Stimulated activated CD8-positive, alpha-beta memory T cell treated with anti-CD3 and anti-CD28 coated beads, Interleukin-4, amount 100 ng/mL, for 1 hour (primary cell): ENCODE measurements around the gene CYFIP1.
"Not testable (repeated sequence)": the region's sequence is repeated elsewhere in the genome, so short reads cannot be mapped to it uniquely, and the experiment has no call there.

Experiments
- DNase-seq, 2 donors: peaks; one replicate each; pipeline ENCODE4 v3.0.0-alpha.2; 2020; ENCODE audit warnings: low read depth in 2 of 2, low spot score in 1 of 2

Gene CYFIP1

GRCh38 chr15:22980189-22981050, at the start of gene CYFIP1:
CYFIP1 (minus strand) TSS chr15:22980368; CDS start chr15:22947285, 33,083 bp downstream.
- DNase-seq, result no peak

- no peak for DNase-seq
Measured at GRCh38 chr15:23026218-23026617, 46.0 kb upstream of the CYFIP1 start.

GRCh38 chr15:23022156-23022555, 42.0 kb upstream of the CYFIP1 start:
- DNase-seq, result no peak

GRCh38 chr15:23014394-23015000, 34.3 kb upstream of the CYFIP1 start:
- no peak for DNase-seq

GRCh38 chr15:23013681-23014080, 33.5 kb upstream of the CYFIP1 start:
- no peak for DNase-seq

GRCh38 chr15:23012616-23013015, 32.4 kb upstream of the CYFIP1 start:
- DNase-seq, result not testable (repeated sequence)

- DNase-seq, result no peak
Measured at GRCh38 chr15:23003736-23004135, 23.6 kb upstream of the CYFIP1 start.

- no peak for DNase-seq
Measured at GRCh38 chr15:23002920-23003319, 22.8 kb upstream of the CYFIP1 start.

GRCh38 chr15:22995795-22996194, 15.6 kb upstream of the CYFIP1 start:
- DNase-seq, result no peak

- DNase-seq, result no peak
Measured at GRCh38 chr15:22992024-22992326, 11.8 kb upstream of the CYFIP1 start.

- no peak for DNase-seq
Measured at GRCh38 chr15:22989576-22990477, 9.7 kb upstream of the CYFIP1 start.

- no peak for DNase-seq
Measured at GRCh38 chr15:22988811-22989210, 8.6 kb upstream of the CYFIP1 start.

GRCh38 chr15:22981931-22982330, 1.8 kb upstream of the CYFIP1 start:
- DNase-seq, result not testable (repeated sequence)

- no peak for DNase-seq
Measured at GRCh38 chr15:22981051-22981840, 1.1 kb upstream of the CYFIP1 start.

- no peak for DNase-seq
Measured at GRCh38 chr15:22979238-22980188, 655 bp downstream of the CYFIP1 start.

GRCh38 chr15:22978691-22979237, 1.4 kb downstream of the CYFIP1 start:
- no peak for DNase-seq

GRCh38 chr15:22974745-22975144, 5.4 kb downstream of the CYFIP1 start:
- no peak for DNase-seq

GRCh38 chr15:22973987-22974386, 6.2 kb downstream of the CYFIP1 start:
- no peak for DNase-seq

- no peak for DNase-seq
Measured at GRCh38 chr15:22973286-22973685, 6.9 kb downstream of the CYFIP1 start.
